ENCODE results near the gene LYPD3.

The LYPD3 gene

GRCh38 chr19:43485951-43486350 lies 20.5 kb upstream of the LYPD3 start:
- DNase-seq (ENCODE audit: low spot score) = no peak

- no peak for DNase-seq (ENCODE audit: low spot score)
Observed at GRCh38 chr19:43483281-43483680, 17.9 kb upstream of the LYPD3 start.

GRCh38 chr19:43482193-43482592 lies 16.8 kb upstream of the LYPD3 start:
- no peak for DNase-seq (ENCODE audit: low spot score)

GRCh38 chr19:43481701-43482100 lies 16.3 kb upstream of the LYPD3 start:
- DNase-seq (ENCODE audit: low spot score) = no peak

GRCh38 chr19:43480574-43480973 lies 15.2 kb upstream of the LYPD3 start:
- no peak for DNase-seq (ENCODE audit: low spot score)

GRCh38 chr19:43479961-43480561 lies 14.7 kb upstream of the LYPD3 start:
- DNase-seq (ENCODE audit: low spot score) = no peak

GRCh38 chr19:43479226-43479625 lies 13.8 kb upstream of the LYPD3 start:
- DNase-seq (ENCODE audit: low spot score) = no peak

- DNase-seq (ENCODE audit: low spot score) = no peak
Observed at GRCh38 chr19:43478323-43478722, 12.9 kb upstream of the LYPD3 start.

- no peak for DNase-seq (ENCODE audit: low spot score)
Observed at GRCh38 chr19:43476606-43477005, 11.2 kb upstream of the LYPD3 start.

- DNase-seq (ENCODE audit: low spot score) = peak; percentile 93
Observed at GRCh38 chr19:43474986-43475705, 9.7 kb upstream of the LYPD3 start.

- DNase-seq (ENCODE audit: low spot score) = no peak
Observed at GRCh38 chr19:43474487-43474886, 9.1 kb upstream of the LYPD3 start.

- DNase-seq (ENCODE audit: low spot score) = no peak
Observed at GRCh38 chr19:43471091-43471490, 5.7 kb upstream of the LYPD3 start.

GRCh38 chr19:43470288-43470687 lies 4.9 kb upstream of the LYPD3 start:
- peak; percentile 33 for DNase-seq (ENCODE audit: low spot score)

- peak; percentile 51 for DNase-seq (ENCODE audit: low spot score)
Observed at GRCh38 chr19:43469160-43469480, 3.7 kb upstream of the LYPD3 start.

- peak; percentile 4 for DNase-seq (ENCODE audit: low spot score)
Observed at GRCh38 chr19:43468354-43469159, 3.1 kb upstream of the LYPD3 start.

- DNase-seq (ENCODE audit: low spot score) = peak; percentile 18
Observed at GRCh38 chr19:43467730-43468129, 2.3 kb upstream of the LYPD3 start.

- DNase-seq (ENCODE audit: low spot score) = no peak
Observed at GRCh38 chr19:43467276-43467675, 1.9 kb upstream of the LYPD3 start.

GRCh38 chr19:43466793-43467192 lies 1.4 kb upstream of the LYPD3 start:
- no peak for DNase-seq (ENCODE audit: low spot score)

- DNase-seq (ENCODE audit: low spot score) = no peak
Observed at GRCh38 chr19:43464134-43464775, 1.2 kb downstream of the LYPD3 start.

GRCh38 chr19:43463381-43464133 lies 1.9 kb downstream of the LYPD3 start:
- DNase-seq (ENCODE audit: low spot score) = peak; percentile 99

GRCh38 chr19:43462785-43463380 lies 2.5 kb downstream of the LYPD3 start:
- DNase-seq (ENCODE audit: low spot score) = no peak

GRCh38 chr19:43462383-43462782 lies 3.0 kb downstream of the LYPD3 start:
- DNase-seq (ENCODE audit: low spot score) = no peak

Measured in CD4-positive, alpha-beta T cell treated with Interleukin-2 at 100 ng/mL for 4 hours (primary cell).